ENCODE results near the gene MACROD1. TPM values are rescaled to one million over a fixed set of nuclear protein-coding genes. Genes with fewer than 3 reads are reported as not detected.

The MACROD1 gene
- total and polyA plus RNA-seq, 2 of the 13 experiments (the other 11 are each of a cell fraction or from before 2014, with no cell fraction given), result 23.1 to 34.5 TPM

- TF ChIP-seq ZBTB40 (IDR thresholded peaks at IDR 0.05), result peak; percentile 64
- TF ChIP-seq ZBTB40 (CRISPR knock-in tag; IDR thresholded peaks at IDR 0.05), result peak; percentile 87
- TF ChIP-seq CHD4 (IDR thresholded peaks at IDR 0.05; ENCODE audit: borderline replicate concordance, low read length), result no peak
- TF ChIP-seq ZFP1 (CRISPR knock-in tag; IDR thresholded peaks at IDR 0.05), result no peak
- TF ChIP-seq SP140L (CRISPR knock-in tag; IDR thresholded peaks at IDR 0.05; ENCODE audit: borderline replicate concordance), result no peak
- TF ChIP-seq MTA1 (CRISPR knock-in tag; IDR thresholded peaks at IDR 0.05; ENCODE audit: borderline replicate concordance), result peak; percentile 56; the same call in 1 of the 2 replicates
- no peak for TF ChIP-seq EEA1 (CRISPR knock-in tag; IDR thresholded peaks at IDR 0.05; ENCODE audit: borderline replicate concordance)
- TF ChIP-seq ZNF607 (CRISPR knock-in tag; IDR thresholded peaks at IDR 0.05; ENCODE audit: borderline replicate concordance), result 0 out of 2 replicates have a peak, but pooled peaks have one; percentile 55
- TF ChIP-seq ZBTB2 (CRISPR knock-in tag; IDR thresholded peaks at IDR 0.05; ENCODE audit: low read depth), result no peak
- 0 out of 2 replicates have a peak, but pooled peaks have one; percentile 42 for TF ChIP-seq HOMEZ (CRISPR knock-in tag; IDR thresholded peaks at IDR 0.05; ENCODE audit: low read depth)
- peak; percentile 73 for TF ChIP-seq ZNF121 (CRISPR knock-in tag; IDR thresholded peaks at IDR 0.05)
- TF ChIP-seq RORA (CRISPR knock-in tag; IDR thresholded peaks at IDR 0.05), result no peak
- peak; percentile 37; the same call in 1 of the 2 replicates for TF ChIP-seq SIX4 (CRISPR knock-in tag; IDR thresholded peaks at IDR 0.05)
- TF ChIP-seq ZSCAN30 (CRISPR knock-in tag; IDR thresholded peaks at IDR 0.05), result no peak
- TF ChIP-seq KAT2B (IDR thresholded peaks at IDR 0.05; ENCODE audit: borderline replicate concordance, low read depth, low read length), result no peak
- TF ChIP-seq FOXO1 (CRISPR knock-in tag; IDR thresholded peaks at IDR 0.05), result no peak; the same call in 1 of the 2 replicates
- TF ChIP-seq SSRP1 (CRISPR knock-in tag; IDR thresholded peaks at IDR 0.05), result no peak
- no peak; the same call in 1 of the 2 replicates for TF ChIP-seq CCDC6 (CRISPR knock-in tag; IDR thresholded peaks at IDR 0.05)
These were observed 191.4 kb downstream of the MACROD1 start, which contains the start of gene COX8A (continued) for GRCh38 chr11:63974259-63975143.

Data from HepG2 (cell line).